HCT116 (cell line): ENCODE results near the gene OR14A2.

Experiments
- CBX3 ChIP-seq: IDR thresholded peaks from 2 replicates; pipeline ENCODE4 v1.6.1; 2012; ENCODE audit warnings: low read depth
- ZBTB33 ChIP-seq: IDR thresholded peaks from 2 replicates; pipeline ENCODE4 v1.6.1; 2011; ENCODE audit warnings: mild to moderate bottlenecking, low read length, moderate library complexity; ENCODE audit not compliant: insufficient replicate concordance; ENCODE audit errors: extremely low read depth
- ZNF274 ChIP-seq: fragments of 200-500 bp; sonication (Bioruptor generic); IDR thresholded peaks from 2 replicates; pipeline ENCODE4 v1.6.1; 2014; ENCODE audit warnings: mild to moderate bottlenecking, low read depth, low read length, inconsistent platforms

GRCh38 chr1:247713753-247714152, 34.2 kb downstream of the OR14A2 start:
- TF ChIP-seq ZNF274 (no peak), CBX3 (no peak), ZBTB33 (no peak)
